HG03280 (cell line): ENCODE measurements around the gene PCNX3.

Experiments
- ATAC-seq: cut with Tn5 transposase; IDR thresholded peaks from one replicate; pipeline ENCODE4 v1.9.1; 2021; ENCODE audit warnings: mild to moderate bottlenecking, moderate library complexity; ENCODE audit not compliant: unreplicated experiment

PCNX3 gene

GRCh38 chr11:65596520-65596919 is 19.1 kb upstream of the PCNX3 start:
- ATAC-seq = no peak

- no peak for ATAC-seq
Measured at GRCh38 chr11:65598258-65598699, 17.3 kb upstream of the PCNX3 start.

GRCh38 chr11:65599216-65599954 is 16.2 kb upstream of the PCNX3 start:
- ATAC-seq = no peak

- ATAC-seq = no peak
Measured at GRCh38 chr11:65599955-65600246, 15.7 kb upstream of the PCNX3 start.

- no peak for ATAC-seq
Measured at GRCh38 chr11:65604258-65604657, 11.3 kb upstream of the PCNX3 start.

- ATAC-seq = no peak
Measured at GRCh38 chr11:65606876-65607613, 8.5 kb upstream of the PCNX3 start.

- ATAC-seq = no peak
Measured at GRCh38 chr11:65607614-65608426, 7.8 kb upstream of the PCNX3 start.

GRCh38 chr11:65609229-65609628 is 6.3 kb upstream of the PCNX3 start:
- no peak for ATAC-seq

GRCh38 chr11:65609665-65610064 is 5.9 kb upstream of the PCNX3 start:
- no peak for ATAC-seq

- ATAC-seq = no peak
Measured at GRCh38 chr11:65610404-65610803, 5.2 kb upstream of the PCNX3 start.

GRCh38 chr11:65611028-65611757 is 4.4 kb upstream of the PCNX3 start:
- ATAC-seq = no peak

- no peak for ATAC-seq
Measured at GRCh38 chr11:65611758-65612603, 3.6 kb upstream of the PCNX3 start.

- ATAC-seq = no peak
Measured at GRCh38 chr11:65612691-65613090, 2.9 kb upstream of the PCNX3 start.

- no peak for ATAC-seq
Measured at GRCh38 chr11:65613091-65613928, 2.3 kb upstream of the PCNX3 start.

- ATAC-seq = peak; percentile 7
Measured at GRCh38 chr11:65615950-65616574, 486 bp downstream of the PCNX3 start.

- no peak for ATAC-seq
Measured at GRCh38 chr11:65616575-65617001, 1.0 kb downstream of the PCNX3 start.

GRCh38 chr11:65617136-65617850 is 1.7 kb downstream of the PCNX3 start:
- ATAC-seq = no peak
